Fibroblast of skin of left quadriceps (primary cell): ENCODE measurements around the gene TNS1.
"Not testable (repeated sequence)": the region's sequence is repeated elsewhere in the genome, so short reads cannot be mapped to it uniquely, and the experiment has no call there.

Source experiments
- DNase-seq, 2 experiments: peaks; one replicate each; pipeline ENCODE4 v3.0.0-alpha.2; 2013; ENCODE audit warnings: low read depth in 2 of 2

The TNS1 gene

GRCh38 chr2:217817466-217818292 lies 185.1 kb downstream of the TNS1 start:
- no peak for DNase-seq

GRCh38 chr2:217816396-217816869 lies 186.4 kb downstream of the TNS1 start:
- DNase-seq = no peak

- DNase-seq = no peak
These were observed 189.0 kb downstream of the TNS1 start for GRCh38 chr2:217813828-217814227.

- no peak for DNase-seq
These were observed 190.6 kb downstream of the TNS1 start for GRCh38 chr2:217812170-217812569.

GRCh38 chr2:217810260-217810659 lies 192.5 kb downstream of the TNS1 start:
- no peak for DNase-seq

GRCh38 chr2:217809736-217810135 lies 193.1 kb downstream of the TNS1 start:
- no peak for DNase-seq

- not testable (repeated sequence) for DNase-seq
These were observed 193.8 kb downstream of the TNS1 start for GRCh38 chr2:217808967-217809366.

- DNase-seq = no peak
These were observed 194.5 kb downstream of the TNS1 start for GRCh38 chr2:217808326-217808725.

GRCh38 chr2:217807753-217808152 lies 195.0 kb downstream of the TNS1 start:
- no peak for DNase-seq

- no peak for DNase-seq
These were observed 195.8 kb downstream of the TNS1 start for GRCh38 chr2:217807025-217807424.

- no peak for DNase-seq
These were observed 196.4 kb downstream of the TNS1 start for GRCh38 chr2:217806482-217806765.

- no peak for DNase-seq
These were observed 196.9 kb downstream of the TNS1 start for GRCh38 chr2:217805668-217806481.

GRCh38 chr2:217804791-217805667 lies 197.8 kb downstream of the TNS1 start:
- DNase-seq = peak in 1 of 2 experiments; percentile 21

GRCh38 chr2:217804338-217804737 lies 198.5 kb downstream of the TNS1 start:
- DNase-seq = no peak

GRCh38 chr2:217803653-217803960 lies 199.2 kb downstream of the TNS1 start:
- DNase-seq = no peak

- DNase-seq = no peak
These were observed 199.7 kb downstream of the TNS1 start for GRCh38 chr2:217802876-217803652.

GRCh38 chr2:217802266-217802665 lies 200.5 kb downstream of the TNS1 start:
- no peak for DNase-seq

- no peak for DNase-seq
These were observed 201.1 kb downstream of the TNS1 start for GRCh38 chr2:217801711-217802110.

GRCh38 chr2:217801115-217801531 lies 201.7 kb downstream of the TNS1 start:
- DNase-seq = no peak

- DNase-seq = no peak
These were observed 202.2 kb downstream of the TNS1 start for GRCh38 chr2:217800433-217801114.
